Measurements from ENCODE around the gene HBD. TPM values are rescaled to one million over a fixed set of nuclear protein-coding genes. Genes with fewer than 3 reads are reported as not detected.

Gene HBD
- total RNA-seq, 2 experiments from 2014 or later: not detected

DNA sequence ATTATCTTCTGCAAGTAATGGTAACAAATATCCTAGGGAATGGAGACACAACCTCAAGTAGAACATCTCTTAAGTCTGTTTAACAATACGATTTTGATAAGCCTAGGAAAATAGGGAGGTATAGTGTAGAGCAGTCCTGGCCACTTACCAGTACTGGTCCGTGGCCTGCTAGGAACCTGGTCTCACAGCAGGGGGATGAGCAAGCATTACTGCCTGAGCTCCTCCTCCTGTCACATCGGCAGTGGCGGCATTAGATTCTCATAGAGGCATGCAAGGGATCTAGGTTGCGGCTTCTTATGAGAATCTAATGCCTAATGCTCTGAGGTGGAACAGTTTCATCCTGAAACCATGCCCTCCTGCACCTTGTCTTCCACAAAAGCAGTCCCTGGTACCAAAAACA is 38.2 kb downstream of the HBD start:
- Mint-ChIP-seq H3K4me1 (ENCODE audit: low read depth) (no peaks in the 10 kb centered on the region), H3K4me3 (no peak overlapping the region), H3K27me3 (ENCODE audit: low read depth) (no peaks in the 10 kb centered on the region), H3K36me3 (ENCODE audit: low read depth) (no peaks in the 10 kb centered on the region), H3K27ac (no peak overlapping the region), H3K9me3 (ENCODE audit: insufficient read depth) (no peaks in the 10 kb centered on the region)
- ChIA-PET POLR2A (no interaction called here), CTCF (no interaction called here)
- ATAC-seq (no peak), DNase-seq (no peak)

- ATAC-seq: no peak
- Mint-ChIP-seq H3K36me3 (ENCODE audit: low read depth) (no peaks in the 10 kb centered on the region), H3K4me1 (ENCODE audit: low read depth) (no peaks in the 10 kb centered on the region), H3K4me3 (no peak overlapping the region), H3K9me3 (ENCODE audit: insufficient read depth) (no peaks in the 10 kb centered on the region), H3K27me3 (ENCODE audit: low read depth) (no peaks in the 10 kb centered on the region), H3K27ac (no peak overlapping the region)
- ChIA-PET CTCF (no interaction called here), POLR2A (no interaction called here)
- no peak for DNase-seq
Observed at GRCh38 chr11:5192738-5193137, 41.5 kb downstream of the HBD start.

DNA sequence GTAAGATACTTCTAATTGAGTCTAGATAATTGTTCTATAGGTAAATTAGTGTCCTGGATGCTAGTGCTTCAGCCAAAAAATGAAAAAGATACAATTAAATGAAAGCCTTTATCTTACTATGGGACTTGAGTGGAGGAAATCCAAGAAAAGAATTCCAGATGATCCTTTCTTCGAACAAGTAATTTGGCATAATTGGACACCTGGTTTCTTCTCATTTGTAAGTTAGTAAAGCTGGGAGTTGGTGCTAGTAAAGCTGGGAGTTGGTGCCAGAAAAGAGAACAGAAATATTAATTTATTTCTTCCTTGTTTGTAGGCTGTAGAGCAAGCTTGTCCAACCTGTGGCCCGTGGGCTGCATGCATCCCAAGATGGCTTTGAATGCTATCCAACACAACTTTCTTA is 46.1 kb downstream of the HBD start:
- ATAC-seq (no peak), DNase-seq (no peak)
- Mint-ChIP-seq H3K4me1 (ENCODE audit: low read depth) (no peaks in the 10 kb centered on the region), H3K27ac (no peak overlapping the region), H3K36me3 (ENCODE audit: low read depth) (no peaks in the 10 kb centered on the region), H3K27me3 (ENCODE audit: low read depth) (no peaks in the 10 kb centered on the region), H3K9me3 (ENCODE audit: insufficient read depth) (no peaks in the 10 kb centered on the region), H3K4me3 (no peak overlapping the region)
- POLR2A ChIA-PET: no interaction called here
- CTCF ChIA-PET: no interaction called here

Other genes with a start within 250 kb of the HBD start
- not detected for gene OR51L1, start 239.6 kb downstream of the HBD start, total RNA-seq
- not detected for gene OR52J3, start 188.0 kb downstream of the HBD start, total RNA-seq
- not detected for gene OR52E2, start 174.9 kb downstream of the HBD start, total RNA-seq
- not detected for gene OR52E1, start 164.9 kb downstream of the HBD start, total RNA-seq
- gene OR52A5, start 96.1 kb downstream of the HBD start, total RNA-seq: not detected
- gene OR52A1, start 79.7 kb downstream of the HBD start, total RNA-seq: not detected
- not detected for gene OR51V1, start 33.8 kb downstream of the HBD start, total RNA-seq
- gene HBB, start 7.4 kb downstream of the HBD start, total RNA-seq: not detected
- not detected for gene HBG1, start 15.4 kb upstream of the HBD start, total RNA-seq
- not detected for gene HBG2, start 20.3 kb upstream of the HBD start, total RNA-seq
- not detected for gene HBE1, start 35.5 kb upstream of the HBD start, total RNA-seq
- gene OR51B4, start 67.5 kb upstream of the HBD start, total RNA-seq: not detected
- gene OR51B2, start 89.8 kb upstream of the HBD start, total RNA-seq: not detected
- gene OR51B5, start 109.0 kb upstream of the HBD start, total RNA-seq: not detected
- not detected for gene OR51B6, start 117.0 kb upstream of the HBD start, total RNA-seq
- not detected for gene OR51M1, start 149.3 kb upstream of the HBD start, total RNA-seq
- not detected for gene OR51Q1, start 187.6 kb upstream of the HBD start, total RNA-seq
- gene OR51I1, start 207.0 kb upstream of the HBD start, total RNA-seq: not detected
- not detected for gene OR51I2, start 214.8 kb upstream of the HBD start, total RNA-seq

Data from activated CD8-positive, alpha-beta T cell treated with anti-CD3 and anti-CD28 coated beads, Interleukin-2, amount 10 ng/mL, durations not matched to agents 7 days and 5 days (primary cell).